ENCODE results near the gene SNRNP35.

Gene SNRNP35

DNA sequence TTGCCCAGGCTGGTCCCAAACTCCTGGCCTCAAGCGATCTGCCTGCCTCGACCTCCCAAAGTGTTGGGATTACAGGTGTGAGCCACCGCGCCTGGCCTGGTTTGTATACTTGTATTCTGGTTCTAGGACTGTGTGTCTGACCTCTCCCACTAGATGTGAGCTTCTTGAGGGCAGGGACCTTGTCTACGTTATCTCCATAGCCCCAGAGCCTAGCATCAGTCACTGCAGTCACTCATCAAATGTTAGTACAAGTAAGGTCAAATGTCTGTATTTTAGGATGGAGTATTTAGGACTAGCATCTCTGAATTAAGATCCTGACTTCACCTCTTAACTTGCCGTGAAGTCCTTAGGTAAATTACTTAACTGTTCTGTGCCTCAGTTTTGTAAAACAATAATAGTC is 24.3 kb upstream of the SNRNP35 start:
- no peak for DNase-seq (ENCODE audit: low read depth)
- H3K4me3 ChIP-seq (ENCODE audit: low read depth, low read length): no peak overlapping the region
- TF ChIP-seq CTCF (IDR thresholded peaks at IDR 0.05; ENCODE audit: control insufficient read depth, extremely low read depth, insufficient read depth): no peak

GRCh38 chr12:123435636-123436016 is 22.3 kb upstream of the SNRNP35 start:
- peak overlapping the region; percentile 86 for H3K4me3 ChIP-seq (ENCODE audit: low read depth, low read length)
- TF ChIP-seq CTCF (IDR thresholded peaks at IDR 0.05; ENCODE audit: control insufficient read depth, extremely low read depth, insufficient read depth): no peak
- DNase-seq (ENCODE audit: low read depth): no peak

DNA sequence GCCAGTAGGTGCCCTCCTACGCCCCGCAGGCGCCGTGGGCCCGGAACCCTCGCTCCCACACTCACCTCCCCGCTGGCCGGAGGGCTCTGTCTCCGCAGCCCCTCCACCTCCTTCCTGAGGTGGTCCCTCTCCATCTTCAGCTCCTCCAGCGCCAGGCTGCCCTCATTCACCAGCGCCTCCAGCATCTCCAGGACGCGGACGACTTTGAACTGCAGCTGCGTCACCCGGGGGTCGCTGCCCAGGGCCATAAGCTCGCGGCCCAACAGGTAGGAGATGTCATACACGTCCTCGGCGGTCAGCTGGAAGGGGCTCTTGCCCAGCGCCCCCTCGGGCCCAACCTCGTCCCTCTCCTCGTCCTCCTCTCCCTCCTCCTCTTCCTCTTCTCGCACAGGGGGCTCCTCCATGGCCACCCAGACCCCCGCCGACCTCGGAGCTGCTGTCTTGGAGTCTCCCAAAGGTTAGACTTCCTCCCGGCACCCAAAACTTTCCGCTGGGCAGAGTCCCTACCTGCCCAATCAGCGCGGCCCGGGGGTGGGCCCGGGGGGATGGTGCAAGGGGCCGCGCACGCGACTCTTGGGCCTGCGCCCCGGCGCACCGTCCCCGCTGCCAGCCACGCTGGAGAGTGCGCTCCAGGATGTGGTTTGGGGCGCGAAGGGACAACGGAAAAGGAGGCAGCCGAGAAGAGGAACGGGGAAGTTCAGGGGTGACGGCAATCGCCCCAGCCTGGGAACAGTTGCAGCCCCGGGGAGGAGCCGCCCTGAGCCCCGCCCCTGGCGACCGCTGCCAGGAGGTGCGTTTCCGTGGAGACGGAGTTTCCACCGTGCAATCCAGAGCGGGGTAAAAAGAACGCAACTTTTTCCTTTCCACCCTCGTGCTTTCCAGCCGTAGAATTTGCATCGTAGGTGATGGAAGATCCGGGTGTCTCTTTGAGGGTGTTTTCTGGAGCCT is 21.6 kb upstream of the SNRNP35 start, which contains the start of gene RILPL2:
RILPL2 (minus strand) TSS at position 668 of the 948 bp plus-strand sequence; CDS start at position 404, 264 bp downstream.
- no peak for DNase-seq (ENCODE audit: low read depth)
- peak within 1 kb of the TSS; percentile 86 for H3K4me3 ChIP-seq (ENCODE audit: low read depth, low read length)
- TF ChIP-seq CTCF (IDR thresholded peaks at IDR 0.05; ENCODE audit: control insufficient read depth, extremely low read depth, insufficient read depth): no peak

- DNase-seq (ENCODE audit: low read depth): no peak
- H3K4me3 ChIP-seq (ENCODE audit: low read depth, low read length): no peak overlapping the region
Observed at GRCh38 chr12:123441523-123442164, 16.3 kb upstream of the SNRNP35 start.

DNA sequence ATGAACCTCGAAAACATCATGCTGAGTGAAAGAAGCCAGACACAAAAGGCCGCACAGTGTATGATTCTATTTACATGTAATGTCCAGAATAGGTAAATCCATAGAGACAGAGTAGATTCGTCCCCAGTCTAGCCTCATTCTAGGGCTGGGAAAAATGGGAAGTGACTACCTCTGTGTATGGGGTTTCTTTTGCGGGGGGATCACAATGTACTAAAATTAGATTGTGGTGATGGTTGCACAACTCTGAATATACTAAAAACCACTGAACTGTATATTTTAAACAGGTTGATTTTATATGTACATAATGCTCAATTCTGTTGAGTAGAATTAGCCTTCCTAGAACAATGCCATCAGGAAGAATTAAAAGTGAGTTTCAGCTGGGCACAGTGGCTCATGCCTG is 15.2 kb upstream of the SNRNP35 start:
- no peak overlapping the region for H3K4me3 ChIP-seq (ENCODE audit: low read depth, low read length)
- DNase-seq (ENCODE audit: low read depth): no peak
- TF ChIP-seq CTCF (IDR thresholded peaks at IDR 0.05; ENCODE audit: control insufficient read depth, extremely low read depth, insufficient read depth): no peak

More at GRCh38 chr12:123441523-123442164, 16.3 kb upstream of the SNRNP35 start:
- TF ChIP-seq CTCF (IDR thresholded peaks at IDR 0.05; ENCODE audit: control insufficient read depth, extremely low read depth, insufficient read depth): no peak

- no peak for DNase-seq (ENCODE audit: low read depth)
Observed at GRCh38 chr12:123444092-123445026, 13.6 kb upstream of the SNRNP35 start.

More at GRCh38 chr12:123444092-123445026, 13.6 kb upstream of the SNRNP35 start:
- H3K4me3 ChIP-seq (ENCODE audit: low read depth, low read length): no peak overlapping the region
- TF ChIP-seq CTCF (IDR thresholded peaks at IDR 0.05; ENCODE audit: control insufficient read depth, extremely low read depth, insufficient read depth): no peak

Data from LNCaP clone FGC (cell line).